SK-N-SH treated with all-trans-retinoic acid at 6 μM for 48 hours (cell line): ENCODE results near the gene ABO.
"Not testable (repeated sequence)": the region's sequence is repeated elsewhere in the genome, so short reads cannot be mapped to it uniquely, and the experiment has no call there.

Experiments
- ATAC-seq: fragments of 200-7000 bp; cut with Tn5 transposase; 3 replicates; pipeline ENCODE4 v1.9.1; 2020; ENCODE audit warnings: mild to moderate bottlenecking, moderate library complexity
- ARNTL ChIP-seq: fragments of 450-650 bp; formaldehyde crosslinking; IDR thresholded peaks from 2 replicates; pipeline ENCODE4 v1.5.0; 2020; ENCODE audit warnings: low read depth, mild to moderate bottlenecking, moderate library complexity, borderline replicate concordance
- BACH2 ChIP-seq: fragments of 250-450 bp; sonication (Bioruptor Pico); IDR thresholded peaks from 2 replicates; pipeline ENCODE4 v1.9.0; 2021; ENCODE audit warnings: mild to moderate bottlenecking, borderline replicate concordance
- CREB5 ChIP-seq: fragments of 250-450 bp; sonication (Bioruptor Pico); IDR thresholded peaks from 2 replicates; pipeline ENCODE4 v1.5.1; 2020; ENCODE audit warnings: low read depth, mild to moderate bottlenecking, moderate library complexity
- CSDC2 ChIP-seq: fragments of 250-450 bp; sonication (Bioruptor Pico); IDR thresholded peaks from 2 replicates; pipeline ENCODE4 v1.5.0; 2020; ENCODE audit warnings: mild to moderate bottlenecking, moderate library complexity
- CSRNP3 ChIP-seq: fragments of 250-450 bp; sonication (Bioruptor Pico); IDR thresholded peaks from 2 replicates; pipeline ENCODE4 v1.5.1; 2021; ENCODE audit warnings: mild to moderate bottlenecking, moderate library complexity
- ESRRG ChIP-seq: fragments of 250-450 bp; sonication (Bioruptor Pico); IDR thresholded peaks from 2 replicates; pipeline ENCODE4 v1.6.1; 2021; ENCODE audit warnings: mild to moderate bottlenecking
- ISL1 ChIP-seq: fragments of 250-450 bp; sonication (Bioruptor Pico); IDR thresholded peaks from 2 replicates; pipeline ENCODE4 v2.1.2; 2022; ENCODE audit warnings: mild to moderate bottlenecking, moderate library complexity
- OSR1 ChIP-seq: fragments of 250-450 bp; sonication (Bioruptor Pico); IDR thresholded peaks from 2 replicates; pipeline ENCODE4 v1.8.0; 2022; ENCODE audit warnings: moderate library complexity, mild to moderate bottlenecking, inconsistent platforms
- PATZ1 ChIP-seq: fragments of 250-450 bp; sonication (Bioruptor Pico); IDR thresholded peaks from 2 replicates; pipeline ENCODE4 v1.8.0; 2020; ENCODE audit warnings: mild to moderate bottlenecking, moderate library complexity, borderline replicate concordance
- PPARA ChIP-seq: fragments of 250-450 bp; sonication (Bioruptor Pico); IDR thresholded peaks from 2 replicates; pipeline ENCODE4 v1.5.0; 2020; ENCODE audit warnings: mild to moderate bottlenecking, borderline replicate concordance
- RARB ChIP-seq: fragments of 250-450 bp; sonication (Bioruptor Pico); IDR thresholded peaks from 2 replicates; pipeline ENCODE4 v1.8.0; 2021; ENCODE audit warnings: mild to moderate bottlenecking, moderate library complexity
- SNAI2 ChIP-seq: fragments of 250-450 bp; sonication (Bioruptor Pico); IDR thresholded peaks from 2 replicates; pipeline ENCODE4 v1.5.0; 2020; ENCODE audit warnings: mild to moderate bottlenecking, moderate library complexity
- TCF4 ChIP-seq: fragments of 250-450 bp; sonication (Bioruptor Pico); IDR thresholded peaks from 2 replicates; pipeline ENCODE4 v1.8.0; 2021; ENCODE audit warnings: mild to moderate bottlenecking, moderate library complexity, borderline replicate concordance
- TOX ChIP-seq: fragments of 250-450 bp; sonication (Bioruptor Pico); IDR thresholded peaks from 2 replicates; pipeline ENCODE4 v1.8.0; 2021; ENCODE audit warnings: mild to moderate bottlenecking, moderate library complexity, borderline replicate concordance
- TSHZ2 ChIP-seq: fragments of 250-450 bp; sonication (Bioruptor Pico); IDR thresholded peaks from 2 replicates; pipeline ENCODE4 v1.5.0; 2020; ENCODE audit warnings: mild to moderate bottlenecking, moderate library complexity
- ZC3H10 ChIP-seq: fragments of 250-450 bp; sonication (Bioruptor Pico); IDR thresholded peaks from 2 replicates; pipeline ENCODE4 v1.5.1; 2021; ENCODE audit warnings: mild to moderate bottlenecking, moderate library complexity
- ZFP3 ChIP-seq: fragments of 250-450 bp; sonication (Bioruptor Pico); IDR thresholded peaks from 2 replicates; pipeline ENCODE4 v1.5.0; 2020; ENCODE audit warnings: mild to moderate bottlenecking, moderate library complexity
- ZFP30 ChIP-seq: fragments of 450-650 bp; formaldehyde crosslinking; IDR thresholded peaks from 2 replicates; pipeline ENCODE4 v1.5.0; 2022; ENCODE audit warnings: mild to moderate bottlenecking, moderate library complexity
- ZNF565 ChIP-seq: fragments of 450-650 bp; formaldehyde crosslinking; conservative IDR thresholded peaks from 2 replicates; pipeline ENCODE4 v1.5.0; 2020; ENCODE audit warnings: low read depth, mild to moderate bottlenecking, moderate library complexity
- ZNF70 ChIP-seq: fragments of 450-650 bp; formaldehyde crosslinking; IDR thresholded peaks from 2 replicates; pipeline ENCODE4 v1.5.0; 2020; ENCODE audit warnings: mild to moderate bottlenecking, moderate library complexity
- ZNF8 ChIP-seq: fragments of 450-650 bp; formaldehyde crosslinking; IDR thresholded peaks from 2 replicates; pipeline ENCODE4 v1.5.0; 2020; ENCODE audit warnings: mild to moderate bottlenecking, moderate library complexity

ABO gene

GRCh38 chr9:133273819-133274218 is 1.2 kb downstream of the ABO start:
- ATAC-seq = no peak
- TF ChIP-seq CSRNP3 (CRISPR knock-in tag) (no peak), PPARA (CRISPR knock-in tag) (no peak), TSHZ2 (CRISPR knock-in tag) (no peak), ZC3H10 (no peak), RARB (CRISPR knock-in tag) (no peak)
- TF ChIP-seq, all 23 proteins: peak for 0

- TF ChIP-seq BACH2 (CRISPR knock-in tag) = no peak
- TF ChIP-seq RARB (CRISPR knock-in tag) = no peak
- no peak for TF ChIP-seq TCF4 (CRISPR knock-in tag)
- no peak for TF ChIP-seq OSR1 (CRISPR knock-in tag)
- no peak for TF ChIP-seq ZNF565
- TF ChIP-seq PATZ1 = no peak
- TF ChIP-seq ZC3H10 = no peak
- no peak for TF ChIP-seq CSRNP3 (CRISPR knock-in tag)
- no peak for TF ChIP-seq ZFP30 (CRISPR knock-in tag)
- no peak for TF ChIP-seq SNAI2 (CRISPR knock-in tag)
- TF ChIP-seq ISL1 (CRISPR knock-in tag) = no peak
- no peak for ATAC-seq
These were observed 1.9 kb downstream of the ABO start for GRCh38 chr9:133273098-133273497.

- TF ChIP-seq ZNF70 (no peak), CREB5 (CRISPR knock-in tag) (no peak), CSDC2 (CRISPR knock-in tag) (no peak), ZC3H10 (no peak), RARB (CRISPR knock-in tag) (no peak), TCF4 (CRISPR knock-in tag) (no peak), TOX (no peak), ESRRG (CRISPR knock-in tag) (no peak), ISL1 (CRISPR knock-in tag) (no peak), ZFP3 (no peak), TSHZ2 (CRISPR knock-in tag) (no peak), PPARA (CRISPR knock-in tag) (no peak), ZFP30 (CRISPR knock-in tag) (no peak), SNAI2 (CRISPR knock-in tag) (no peak), ARNTL (CRISPR knock-in tag) (no peak), OSR1 (CRISPR knock-in tag) (no peak), CSRNP3 (CRISPR knock-in tag) (no peak), BACH2 (CRISPR knock-in tag) (no peak), ZNF8 (CRISPR knock-in tag) (no peak), ZNF565 (no peak)
These were observed 5.3 kb downstream of the ABO start for GRCh38 chr9:133269537-133270362.

GRCh38 chr9:133269136-133269535 is 5.9 kb downstream of the ABO start:
- not testable (repeated sequence) for ATAC-seq

More at GRCh38 chr9:133269537-133270362, 5.3 kb downstream of the ABO start:
- no peak for ATAC-seq
